DMS53 treated with DMSO at 0.1 percent for 48 hours (cell line): ENCODE measurements around the gene RASSF7.

Source experiments
- DNase-seq: peaks from one replicate; lab custom pipeline; 2025; ENCODE audit not compliant: unreplicated experiment; lab: John Stamatoyannopoulos, UW

The RASSF7 gene

GRCh38 chr11:607971-608659 is 47.3 kb downstream of the RASSF7 start:
- no peak for DNase-seq

GRCh38 chr11:608791-609251 is 48.1 kb downstream of the RASSF7 start:
- no peak for DNase-seq

DNA sequence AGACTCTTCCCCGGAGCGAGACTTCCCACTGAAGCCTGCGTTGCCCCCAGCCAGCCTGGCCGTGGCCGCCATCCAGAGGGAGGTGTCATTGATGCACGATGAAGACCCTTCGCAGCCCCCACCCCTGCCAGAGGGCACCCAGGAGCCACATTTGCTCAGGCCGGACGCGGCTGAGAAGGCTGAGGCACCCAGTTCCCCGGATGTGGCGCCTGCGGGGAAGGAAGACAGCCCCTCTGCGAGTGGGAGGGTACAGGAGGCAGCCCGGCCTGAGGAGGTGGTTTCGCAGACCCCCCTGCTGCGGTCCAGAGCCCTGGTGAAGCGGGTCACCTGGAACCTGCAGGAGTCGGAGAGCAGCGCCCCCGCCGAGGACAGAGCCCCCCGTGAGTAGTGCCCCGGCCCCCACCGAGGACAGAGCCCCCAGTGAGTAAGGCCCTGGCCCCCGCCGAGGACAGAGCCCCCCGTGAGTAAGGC is 48.6 kb downstream of the RASSF7 start:
- no peak for DNase-seq

DNA sequence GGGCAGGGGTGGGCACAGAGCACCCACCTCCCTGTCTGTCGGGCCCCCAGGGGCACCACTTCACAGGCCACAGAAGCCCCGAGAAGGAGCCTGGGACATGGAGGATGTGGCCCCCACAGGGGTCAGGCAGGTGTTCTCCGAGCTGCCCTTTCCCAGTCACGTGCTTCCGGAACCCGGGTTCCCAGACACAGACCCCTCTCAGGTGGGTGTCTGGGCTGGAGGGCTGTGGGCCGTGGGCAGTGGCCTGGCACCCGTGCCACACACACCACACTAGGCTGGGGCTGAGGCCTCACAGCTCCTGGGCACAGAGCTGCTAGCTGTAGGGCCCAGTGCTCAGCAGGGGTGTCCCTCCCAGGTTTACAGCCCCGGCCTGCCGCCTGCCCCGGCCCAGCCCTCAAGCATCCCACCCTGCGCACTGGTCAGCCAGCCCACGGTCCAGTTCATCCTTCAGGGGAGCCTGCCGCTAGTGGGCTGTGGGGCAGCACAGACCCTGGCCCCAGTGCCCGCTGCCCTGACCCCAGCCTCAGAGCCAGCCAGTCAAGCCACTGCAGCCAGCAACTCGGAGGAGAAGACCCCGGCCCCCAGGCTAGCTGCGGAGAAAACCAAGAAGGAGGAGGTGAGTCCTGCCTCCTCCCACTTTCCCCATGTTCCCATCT is 49.5 kb downstream of the RASSF7 start:
- no peak for DNase-seq

DNA sequence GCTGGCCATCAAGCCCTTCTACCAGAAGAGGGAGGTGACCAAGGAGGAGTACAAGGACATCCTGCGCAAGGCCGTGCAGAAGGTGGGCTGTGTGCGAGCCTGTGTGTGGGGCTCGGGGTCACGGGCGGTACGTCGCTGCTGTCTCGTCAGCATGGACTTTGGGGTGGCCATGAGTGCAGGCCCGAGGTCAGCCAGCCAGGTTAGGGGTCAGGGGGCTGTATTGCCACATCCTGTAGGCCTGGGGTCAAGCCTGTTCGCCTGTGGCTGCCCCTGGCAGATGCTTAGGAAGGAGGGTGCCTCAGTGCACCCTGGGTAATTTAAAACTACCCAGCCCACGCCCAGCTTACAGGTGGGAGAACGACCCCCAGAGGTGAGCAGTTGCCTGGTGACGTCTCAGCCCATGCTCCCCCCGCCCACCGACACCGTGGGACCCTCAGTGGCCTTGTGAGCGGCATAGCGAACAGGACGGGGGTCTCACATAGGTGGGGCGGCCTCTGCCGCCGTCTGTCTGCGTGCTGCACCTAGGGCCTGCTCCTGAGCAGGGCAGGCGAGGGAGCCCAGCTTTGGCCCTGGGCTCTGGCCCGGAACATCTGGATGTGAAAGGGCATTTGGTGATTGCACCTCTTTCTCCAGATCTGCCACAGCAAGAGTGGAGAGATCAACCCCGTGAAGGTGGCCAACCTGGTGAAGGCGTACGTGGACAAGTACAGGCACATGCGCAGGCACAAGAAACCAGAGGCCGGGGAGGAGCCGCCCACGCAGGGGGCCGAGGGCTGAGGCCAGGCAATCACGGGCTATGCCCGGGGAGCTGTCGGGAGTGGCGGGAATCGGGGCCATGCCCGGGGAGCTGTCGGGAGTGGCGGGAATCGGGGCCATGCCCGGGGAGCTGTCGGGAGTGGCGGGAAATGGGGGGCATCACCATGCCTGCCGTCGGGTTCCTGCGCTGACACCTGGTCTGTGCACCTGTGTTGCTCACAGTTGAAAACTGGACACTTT is 50.5 kb downstream of the RASSF7 start:
- no peak for DNase-seq

- DNase-seq = peak; percentile 61
These were observed 51.6 kb downstream of the RASSF7 start for GRCh38 chr11:612201-612960.

GRCh38 chr11:612961-613300 is 52.2 kb downstream of the RASSF7 start:
- no peak for DNase-seq

GRCh38 chr11:613369-613968 is 52.7 kb downstream of the RASSF7 start:
- peak; percentile 63 for DNase-seq
